HK-2 (cell line): Measurements from ENCODE around the gene KIAA1328.
"Not testable (repeated sequence)": the region's sequence is repeated elsewhere in the genome, so short reads cannot be mapped to it uniquely, and the experiment has no call there.

ENCODE experiments used
- DNase-seq: peaks from one replicate; pipeline ENCODE4 v3.0.0-alpha.2; 2018; ENCODE audit not compliant: unreplicated experiment

KIAA1328 gene

DNA sequence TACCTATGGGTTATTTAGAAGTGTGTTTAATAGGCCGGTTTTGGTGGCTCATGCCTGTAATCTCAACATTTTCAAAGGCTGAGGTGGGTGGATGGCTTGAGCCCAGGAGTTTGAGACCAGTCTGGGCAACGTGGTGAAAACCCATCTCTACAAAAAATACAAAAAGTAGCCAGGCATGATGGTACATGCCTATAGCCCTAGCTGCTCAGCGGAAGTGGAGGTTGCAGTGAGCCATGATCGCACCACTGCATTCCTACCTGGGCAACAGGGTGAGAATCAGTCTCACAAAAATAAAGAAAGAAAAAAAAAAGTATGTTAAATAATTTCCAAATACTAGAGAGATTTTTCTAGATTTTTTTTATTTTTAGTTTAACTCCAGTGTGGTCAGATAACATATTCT is 316.0 kb downstream of the KIAA1328 start:
- no peak for DNase-seq

DNA sequence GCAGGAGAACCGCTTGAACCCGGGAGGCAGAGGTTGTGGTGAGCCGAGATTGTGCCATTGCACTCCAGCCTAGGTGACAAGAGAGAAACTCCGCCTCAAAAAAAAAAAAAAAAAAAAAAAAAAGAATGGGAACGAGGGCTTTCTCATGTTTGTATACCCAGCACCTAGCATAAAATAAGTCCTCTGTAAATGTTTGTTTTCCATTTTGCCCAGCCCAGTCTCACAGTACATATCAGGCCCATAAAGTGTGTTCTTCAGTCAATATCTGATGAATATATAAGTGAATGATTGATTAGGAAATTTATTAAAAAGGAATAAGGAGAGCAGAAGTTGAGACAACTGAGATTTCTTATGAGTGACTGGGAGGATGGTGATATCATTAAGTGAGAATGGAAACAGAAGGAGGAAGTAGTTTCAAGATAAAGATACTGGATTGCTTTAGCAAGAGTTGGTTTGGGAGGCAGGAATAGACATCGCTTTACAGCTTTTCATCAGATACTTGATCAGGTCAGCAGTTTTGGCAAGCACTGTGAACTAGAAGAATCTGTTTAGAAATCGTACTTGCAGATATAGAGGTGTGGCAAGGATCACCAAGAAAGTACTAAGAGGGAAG is 327.5 kb downstream of the KIAA1328 start:
- DNase-seq, result no peak

DNA sequence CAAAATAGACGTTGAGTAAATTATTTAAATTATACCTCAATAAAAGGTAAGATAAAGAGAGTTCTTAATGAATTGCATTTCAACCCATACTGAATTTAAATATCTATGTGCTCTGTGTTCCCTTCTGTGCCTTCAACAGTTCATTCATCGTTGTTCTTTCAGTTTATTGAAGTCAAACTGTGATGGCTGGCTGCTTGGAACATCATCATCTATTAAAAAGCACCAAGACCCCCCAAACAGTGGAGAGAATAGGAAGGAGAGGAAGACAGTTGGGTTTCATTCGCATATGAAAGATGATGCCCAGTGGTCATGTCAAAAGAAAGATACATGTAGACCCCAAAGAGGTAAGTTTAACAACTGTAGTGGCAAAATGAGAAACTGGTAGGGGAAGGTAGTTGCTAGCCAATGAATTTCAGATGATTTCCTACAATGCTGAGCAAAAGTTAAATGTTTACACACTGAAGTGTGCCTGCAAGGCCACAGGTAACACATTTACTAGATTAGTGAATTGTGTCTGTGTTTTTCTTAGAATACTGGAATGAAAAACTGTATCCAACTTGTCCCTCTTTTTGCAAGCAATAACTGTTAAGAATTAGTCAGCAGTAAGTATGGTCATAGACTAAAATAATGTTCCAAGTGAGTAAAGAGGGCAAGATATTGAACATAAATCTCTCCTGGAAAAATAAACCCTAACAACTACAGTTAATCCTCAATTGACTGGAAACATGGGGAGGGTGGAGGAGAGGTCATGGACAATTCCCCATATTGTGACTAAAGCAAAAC is 331.3 kb downstream of the KIAA1328 start:
- DNase-seq, result no peak

DNA sequence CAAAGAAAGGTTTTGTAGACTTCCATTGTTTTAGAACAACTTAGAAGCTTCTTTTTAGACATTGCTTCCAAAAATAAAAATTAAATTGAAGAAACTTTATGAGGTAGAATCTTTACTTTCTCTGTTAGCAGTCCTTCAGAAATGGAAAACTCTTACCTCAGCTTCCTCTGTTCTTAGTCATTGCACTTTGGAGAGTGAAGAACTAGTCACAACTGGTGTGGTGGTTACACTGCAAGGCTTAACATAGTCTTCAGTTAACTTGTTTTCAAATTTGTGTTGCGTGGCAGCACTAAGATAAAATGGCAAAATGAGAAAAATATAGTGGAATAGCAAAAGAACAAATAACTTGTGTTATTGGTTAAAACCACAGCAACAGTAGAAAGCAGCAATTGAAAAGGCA is 332.6 kb downstream of the KIAA1328 start:
- DNase-seq, result no peak

DNA sequence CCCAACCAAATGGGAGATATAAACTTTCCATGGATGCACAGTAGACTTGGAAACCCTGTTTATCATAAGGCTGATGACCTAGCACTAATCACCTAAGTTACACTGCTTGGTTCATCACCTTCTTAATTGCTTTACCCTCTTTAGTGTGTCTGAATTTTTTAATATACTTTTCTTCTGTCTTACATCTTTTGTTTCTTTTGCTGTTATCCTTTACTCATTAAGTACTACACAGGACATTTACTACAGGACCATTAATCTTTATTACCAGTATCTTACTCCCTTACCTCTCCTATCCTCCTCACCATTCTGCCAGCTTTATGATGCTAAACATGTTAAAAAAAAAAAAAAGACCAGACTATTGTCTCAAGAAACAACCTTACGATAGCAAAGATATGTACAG is 333.6 kb downstream of the KIAA1328 start:
- no peak for DNase-seq

GRCh38 chr18:37163119-37163518 is 334.2 kb downstream of the KIAA1328 start:
- DNase-seq, result no peak

DNA sequence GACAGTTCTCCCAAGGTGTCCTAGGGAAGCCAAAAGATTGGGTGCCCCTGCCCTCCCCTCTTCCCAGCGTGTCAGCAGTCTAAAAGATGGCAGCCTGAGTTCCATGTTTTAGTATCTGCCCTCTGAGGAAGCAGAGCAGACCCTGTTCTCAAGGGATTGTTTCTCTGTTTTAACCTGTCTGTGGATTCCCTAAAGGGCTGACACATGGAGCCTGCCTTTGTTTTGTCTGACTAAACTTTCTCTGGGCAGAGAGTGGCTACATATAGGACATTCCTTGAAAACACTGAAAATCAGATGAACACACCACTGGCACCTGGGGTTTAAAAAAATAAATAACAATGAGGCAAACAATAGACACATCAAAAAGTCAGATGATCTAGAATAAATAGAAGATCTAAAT is 337.6 kb downstream of the KIAA1328 start:
- no peak for DNase-seq

DNA sequence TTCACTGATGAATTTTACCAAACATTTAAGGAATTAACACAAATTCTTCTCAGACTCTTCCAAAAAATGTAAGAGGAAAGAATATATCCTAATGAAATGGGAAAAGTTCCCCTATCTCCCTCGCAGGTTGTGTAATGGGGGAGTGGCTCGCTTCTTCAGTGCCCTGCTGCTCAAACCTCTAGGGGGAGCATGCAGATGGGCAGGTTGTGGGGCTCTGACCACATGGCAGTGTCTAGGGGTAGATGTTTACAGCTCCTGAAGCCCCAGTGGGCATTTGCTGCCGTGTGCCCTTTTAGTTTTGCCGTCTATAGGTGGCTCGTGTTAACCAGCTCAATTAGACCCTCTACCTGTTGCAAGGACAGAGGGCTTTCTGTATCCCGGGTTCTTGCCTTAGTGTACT is 338.0 kb downstream of the KIAA1328 start:
- DNase-seq, result not testable (repeated sequence)

GRCh38 chr18:37170984-37171383 is 342.1 kb downstream of the KIAA1328 start:
- DNase-seq, result no peak

DNA sequence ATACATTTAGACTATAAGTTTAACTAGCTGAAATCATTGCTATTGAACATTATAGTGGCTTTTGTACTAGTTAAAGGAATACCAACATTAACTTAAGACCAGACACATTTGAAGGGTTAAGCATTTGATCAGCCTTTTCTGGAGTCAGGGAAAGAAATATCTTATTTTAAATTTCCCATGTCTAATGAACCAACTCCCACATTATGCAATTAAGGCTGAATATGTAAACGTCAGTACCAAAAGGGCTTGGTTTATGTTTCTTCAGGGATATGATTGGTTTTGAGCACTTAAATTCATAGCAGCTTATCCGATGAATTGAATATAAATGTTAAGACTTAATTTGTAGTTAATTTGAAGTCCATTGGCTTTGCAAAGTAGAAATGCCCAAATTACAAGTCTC is 344.5 kb downstream of the KIAA1328 start:
- no peak for DNase-seq

DNA sequence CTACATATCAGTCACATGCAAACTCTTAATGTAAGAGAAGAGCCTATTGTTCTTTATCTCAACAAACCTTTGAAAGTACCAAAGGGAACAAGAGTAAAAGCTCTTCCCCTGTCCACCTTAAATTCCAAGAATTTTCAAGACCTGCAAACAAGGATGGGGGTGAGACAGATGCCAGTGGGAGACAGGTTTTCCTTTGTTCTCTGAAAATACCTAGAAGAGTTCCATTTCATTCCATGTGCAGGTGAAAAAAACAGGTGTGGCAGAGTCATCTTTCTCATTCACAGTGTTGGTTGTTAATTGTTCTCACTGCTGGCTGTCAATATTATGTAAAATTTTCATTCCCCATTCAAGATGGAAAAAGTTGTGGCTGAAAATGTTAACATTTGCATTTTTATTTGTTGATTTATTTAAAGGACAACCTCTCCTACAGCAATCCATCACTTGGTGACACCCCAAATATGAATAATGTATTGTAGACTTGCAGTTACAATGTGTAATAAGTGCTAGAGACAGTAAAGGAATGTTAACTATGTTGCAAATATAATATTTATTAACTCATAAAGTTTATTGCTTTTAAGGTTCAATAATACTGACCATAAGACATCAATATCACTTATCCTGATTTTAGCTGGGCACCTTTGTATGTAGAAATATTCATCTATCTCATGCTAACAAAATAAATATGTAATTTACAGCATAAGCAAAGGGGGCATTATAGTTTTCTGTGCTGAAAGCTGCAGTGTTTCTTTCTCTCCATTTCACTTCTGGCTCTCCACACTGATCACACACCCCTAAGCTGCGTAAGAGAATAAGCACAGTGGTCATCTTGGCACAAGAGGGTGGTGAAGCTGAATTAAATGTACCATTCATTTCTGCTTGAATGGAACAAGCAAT is 347.0 kb downstream of the KIAA1328 start:
- no peak for DNase-seq

DNA sequence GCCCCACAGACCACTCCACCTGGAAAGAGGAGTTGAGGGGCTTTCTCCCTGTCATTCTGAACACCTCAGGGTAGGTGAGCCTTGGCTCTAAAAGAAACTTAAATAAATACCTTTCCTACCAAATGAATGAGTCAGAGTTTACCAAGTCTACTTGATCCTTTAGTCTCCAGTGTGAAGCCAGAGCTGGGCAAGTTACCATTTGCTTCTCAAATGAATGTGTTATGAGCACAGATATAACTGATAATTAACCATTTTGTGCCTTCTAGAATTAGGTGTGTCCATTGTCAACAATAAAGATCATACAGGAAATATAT is 347.7 kb downstream of the KIAA1328 start:
- DNase-seq, result no peak

GRCh38 chr18:37179384-37179783 is 350.5 kb downstream of the KIAA1328 start:
- DNase-seq, result no peak

GRCh38 chr18:37180086-37180485 is 351.2 kb downstream of the KIAA1328 start:
- no peak for DNase-seq

DNA sequence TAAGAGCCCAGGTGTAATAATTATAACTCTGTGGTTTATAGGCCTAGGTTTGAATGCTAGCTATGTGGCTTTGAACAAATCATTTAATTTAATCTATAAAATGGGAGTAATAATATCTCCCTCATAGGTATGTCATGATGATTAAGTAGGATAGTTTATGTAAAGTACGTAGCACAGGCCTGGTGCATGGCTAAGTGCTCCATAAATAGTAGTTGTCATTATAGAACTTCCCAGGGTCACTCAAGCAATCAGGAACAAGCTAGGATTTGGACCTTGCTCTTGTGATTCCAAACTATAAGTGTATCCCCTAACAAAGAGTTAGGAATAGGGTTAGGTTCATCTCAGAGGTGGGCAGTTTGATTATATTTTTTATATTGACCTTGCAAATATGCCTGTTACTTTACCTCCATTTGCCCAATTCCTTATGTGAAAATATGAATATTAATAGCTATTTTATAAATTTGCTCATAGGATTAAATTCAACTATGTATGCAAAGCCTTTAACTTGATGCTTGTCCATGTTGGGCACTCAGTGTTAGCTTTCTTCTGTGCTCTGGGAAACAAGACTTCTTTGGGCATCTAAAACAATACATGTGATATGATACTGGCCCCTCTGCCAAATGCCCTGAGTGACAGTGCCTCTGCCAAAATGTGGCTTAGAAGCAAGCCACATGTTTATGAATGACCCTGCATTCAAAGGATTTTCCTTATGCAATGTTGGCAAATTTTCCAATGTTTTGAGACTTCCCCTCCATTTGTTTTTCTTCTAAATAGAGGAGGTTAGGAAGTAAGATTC is 353.6 kb downstream of the KIAA1328 start:
- DNase-seq, result no peak

GRCh38 chr18:37184209-37184868 is 355.4 kb downstream of the KIAA1328 start:
- no peak for DNase-seq

- no peak for DNase-seq
Measured at GRCh38 chr18:37188016-37188791, 359.3 kb downstream of the KIAA1328 start.

DNA sequence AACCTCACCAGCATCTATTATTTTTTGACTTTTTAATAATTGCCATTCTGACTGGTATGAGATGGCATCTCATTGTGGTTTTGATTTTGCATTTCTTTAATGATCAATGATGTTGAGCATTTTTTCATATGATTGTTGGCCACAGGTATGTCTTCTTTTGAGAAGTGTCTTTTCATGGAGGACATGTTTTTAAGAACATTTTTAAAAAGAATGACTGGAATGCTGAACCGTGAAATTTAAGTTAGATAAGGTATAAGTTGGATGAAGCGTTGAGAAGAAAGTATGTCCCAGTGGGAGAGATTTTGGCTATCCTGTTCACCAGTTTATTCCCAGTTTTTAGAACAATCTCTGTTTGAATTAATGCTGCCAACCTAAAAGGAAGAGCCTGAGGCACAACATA is 370.8 kb downstream of the KIAA1328 start:
- DNase-seq, result no peak

DNA sequence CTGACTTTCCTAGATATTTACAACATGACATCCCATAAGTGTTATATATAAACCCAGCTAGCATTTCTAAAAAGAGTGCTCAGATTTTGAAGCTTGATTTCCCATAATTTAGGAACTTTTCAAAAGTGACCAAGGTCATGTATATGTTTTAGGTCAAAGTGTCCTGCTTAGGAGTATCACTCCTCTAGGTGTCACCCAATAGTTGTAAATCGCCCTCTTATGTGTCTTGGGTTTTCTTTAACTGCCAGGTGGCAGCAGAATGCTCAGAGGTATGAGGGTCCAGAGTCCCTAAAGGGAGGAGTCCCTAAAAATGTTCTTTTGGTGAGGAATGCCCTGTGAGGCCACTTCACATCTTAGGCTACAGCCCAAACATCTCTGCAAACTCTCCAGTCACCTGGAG is 378.4 kb downstream of the KIAA1328 start:
- DNase-seq, result no peak

- no peak for DNase-seq
Measured at GRCh38 chr18:37210781-37211180, 381.9 kb downstream of the KIAA1328 start.
